HFFc6 (cell line): ENCODE measurements around the gene LRRTM4. TPM values are rescaled to one million over a fixed set of nuclear protein-coding genes. Genes with fewer than 3 reads are reported as not detected.

Experiments
- DNase-seq: peaks from one replicate; pipeline ENCODE4 v3.0.0-alpha.2; 2018
- H3K27ac Mint-ChIP-seq: 2 replicates; pipeline ENCODE4 v1.8.0; 2020; ENCODE audit warnings: mild to moderate bottlenecking, mixed read lengths
- H3K27me3 Mint-ChIP-seq: 2 replicates; pipeline ENCODE4 v1.8.0; 2021; ENCODE audit warnings: mild to moderate bottlenecking, moderate library complexity, mixed read lengths; ENCODE audit not compliant: insufficient read depth
- H3K36me3 Mint-ChIP-seq: 2 replicates; pipeline ENCODE4 v1.8.0; 2021; ENCODE audit warnings: low read depth, mixed read lengths
- H3K4me1 Mint-ChIP-seq: 2 replicates; pipeline ENCODE4 v1.8.0; 2020; ENCODE audit warnings: low read depth, mixed read lengths
- H3K4me3 Mint-ChIP-seq: 2 replicates; pipeline ENCODE4 v1.8.0; 2020; ENCODE audit warnings: mild to moderate bottlenecking, moderate library complexity, mixed read lengths
- H3K9me3 Mint-ChIP-seq: 2 replicates; pipeline ENCODE4 v1.8.0; 2020; ENCODE audit warnings: mild to moderate bottlenecking, mixed read lengths
- total RNA-seq, 6 experiments: library from RNA; stranded (reverse); fragmentation: NEBNext Ultra II Directional; extraction: Animal tissue kit (Norgen Biotek cat#: 25700); gene quantifications; 2 replicates in 1 of 6; 3 replicates in 5 of 6; pipeline ENCODE4 v1.2.3, GENCODE V29; 2021
- TF ChIP-seq, protein P1 (sequence below): fragments of 200-600 bp; sonication (generic); IDR thresholded peaks from 2 replicates; pipeline ENCODE4 v1.5.0; 2021; ENCODE audit warnings: antibody characterized with exemption, mild to moderate bottlenecking

Gene LRRTM4
- total RNA-seq, 6 experiments from 2014 or later = not detected

DNA sequence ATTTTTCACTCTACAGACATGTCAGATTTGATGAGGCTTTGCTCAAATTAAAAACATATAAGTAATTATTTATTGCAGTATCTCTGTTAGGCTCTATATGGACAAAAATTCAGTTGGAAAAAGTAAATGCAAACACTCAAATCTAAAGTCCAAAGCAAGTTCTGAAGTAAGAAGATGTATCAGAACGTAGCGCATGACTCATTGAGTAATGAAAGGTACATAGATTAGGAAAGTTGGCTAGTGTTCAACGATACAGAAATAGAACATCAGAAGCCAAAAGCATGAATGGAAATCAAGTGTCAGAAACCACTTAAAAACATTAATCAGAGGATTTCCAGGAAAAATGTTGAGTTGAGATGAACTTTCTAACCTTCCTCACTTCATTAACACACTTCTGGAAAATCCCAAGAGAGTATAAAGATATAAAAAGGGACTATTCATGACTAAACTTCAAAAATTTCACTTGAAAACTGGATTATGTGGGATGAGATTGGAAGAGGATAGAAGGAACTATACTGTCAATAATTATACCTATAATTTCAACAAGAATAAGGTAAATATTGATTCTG, 494.1 kb downstream of the LRRTM4 start:
- Mint-ChIP-seq H3K4me1 (no peaks in the 10 kb centered on the region), H3K9me3 (peaks cover 41% of the 10 kb centered on the region), H3K27me3 (no peaks in the 10 kb centered on the region), H3K36me3 (no peaks in the 10 kb centered on the region), H3K27ac (no peak overlapping the region), H3K4me3 (no peak overlapping the region)
- TF ChIP-seq, protein P1, sequence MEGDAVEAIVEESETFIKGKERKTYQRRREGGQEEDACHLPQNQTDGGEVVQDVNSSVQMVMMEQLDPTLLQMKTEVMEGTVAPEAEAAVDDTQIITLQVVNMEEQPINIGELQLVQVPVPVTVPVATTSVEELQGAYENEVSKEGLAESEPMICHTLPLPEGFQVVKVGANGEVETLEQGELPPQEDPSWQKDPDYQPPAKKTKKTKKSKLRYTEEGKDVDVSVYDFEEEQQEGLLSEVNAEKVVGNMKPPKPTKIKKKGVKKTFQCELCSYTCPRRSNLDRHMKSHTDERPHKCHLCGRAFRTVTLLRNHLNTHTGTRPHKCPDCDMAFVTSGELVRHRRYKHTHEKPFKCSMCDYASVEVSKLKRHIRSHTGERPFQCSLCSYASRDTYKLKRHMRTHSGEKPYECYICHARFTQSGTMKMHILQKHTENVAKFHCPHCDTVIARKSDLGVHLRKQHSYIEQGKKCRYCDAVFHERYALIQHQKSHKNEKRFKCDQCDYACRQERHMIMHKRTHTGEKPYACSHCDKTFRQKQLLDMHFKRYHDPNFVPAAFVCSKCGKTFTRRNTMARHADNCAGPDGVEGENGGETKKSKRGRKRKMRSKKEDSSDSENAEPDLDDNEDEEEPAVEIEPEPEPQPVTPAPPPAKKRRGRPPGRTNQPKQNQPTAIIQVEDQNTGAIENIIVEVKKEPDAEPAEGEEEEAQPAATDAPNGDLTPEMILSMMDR = no peak
- no peak for DNase-seq

DNA sequence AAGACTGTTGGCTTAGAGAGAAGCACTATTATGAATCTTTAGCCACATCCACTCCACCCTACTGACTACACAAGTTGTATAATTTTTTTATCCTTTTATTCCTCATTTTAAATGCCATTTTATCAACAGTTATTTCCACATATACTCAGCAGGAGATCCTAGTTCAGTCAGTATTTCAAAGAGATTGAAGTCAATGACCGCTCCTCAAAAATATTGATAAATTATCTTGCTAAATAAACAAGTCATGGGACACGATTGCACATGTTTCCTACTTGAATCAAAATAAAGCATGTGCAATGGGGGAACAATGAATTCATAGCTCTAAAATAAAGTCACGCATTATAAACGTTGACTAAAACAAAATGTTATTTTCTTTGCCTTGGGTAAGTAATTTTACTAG, 496.5 kb downstream of the LRRTM4 start:
- no peak for DNase-seq
- TF ChIP-seq, protein P1 = no peak
- no peak overlapping the region for H3K4me3 Mint-ChIP-seq
- H3K4me1 Mint-ChIP-seq = no peaks in the 10 kb centered on the region
- H3K9me3 Mint-ChIP-seq = peaks cover 47% of the 10 kb centered on the region
- no peaks in the 10 kb centered on the region for H3K36me3 Mint-ChIP-seq
- H3K27me3 Mint-ChIP-seq = no peaks in the 10 kb centered on the region
- no peak overlapping the region for H3K27ac Mint-ChIP-seq

DNA sequence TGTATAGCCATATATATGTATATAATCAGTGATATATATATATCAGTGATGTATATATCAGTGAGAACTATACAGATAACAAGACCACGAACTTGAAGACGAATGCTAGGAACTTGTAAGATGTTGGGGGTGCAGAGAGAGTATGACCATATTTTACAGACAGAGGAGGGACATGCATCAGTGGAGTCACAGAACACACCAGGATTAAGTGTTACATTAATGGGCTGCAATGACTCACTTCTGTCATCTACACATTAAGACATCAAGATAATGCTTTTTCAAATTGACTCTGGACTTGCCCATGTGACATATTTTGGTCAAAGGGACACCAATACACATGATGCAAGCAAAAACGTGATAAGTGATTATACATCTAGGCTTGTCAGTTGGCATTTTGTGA, 501.0 kb downstream of the LRRTM4 start:
- no peak overlapping the region for H3K27ac Mint-ChIP-seq
- H3K27me3 Mint-ChIP-seq = no peaks in the 10 kb centered on the region
- TF ChIP-seq, protein P1 = no peak
- DNase-seq = no peak
- H3K4me1 Mint-ChIP-seq = no peaks in the 10 kb centered on the region
- no peaks in the 10 kb centered on the region for H3K36me3 Mint-ChIP-seq
- no peak overlapping the region for H3K4me3 Mint-ChIP-seq
- H3K9me3 Mint-ChIP-seq = peaks cover 33% of the 10 kb centered on the region

DNA sequence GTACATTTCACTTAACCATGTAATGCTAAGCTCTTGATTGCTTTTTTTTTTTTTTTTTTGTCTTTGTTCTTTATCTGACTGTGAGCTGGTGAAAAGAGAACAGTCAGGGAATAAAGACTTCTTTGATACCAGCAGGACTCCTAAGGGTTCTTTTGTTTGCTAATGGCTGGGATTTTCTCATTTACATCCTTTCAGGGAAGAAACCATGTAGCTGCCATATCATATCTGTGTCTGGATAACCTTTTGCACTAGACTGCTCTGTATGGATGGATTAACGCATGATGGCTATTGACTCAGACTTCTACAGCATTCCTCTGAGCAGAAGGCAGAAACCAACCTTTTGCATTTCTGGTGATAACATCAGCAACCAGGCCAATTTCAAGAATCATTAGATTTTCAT, 504.0 kb downstream of the LRRTM4 start:
- H3K36me3 Mint-ChIP-seq = no peaks in the 10 kb centered on the region; the same call in 1 of the 2 replicates
- H3K27ac Mint-ChIP-seq = no peak overlapping the region
- H3K4me3 Mint-ChIP-seq = no peak overlapping the region
- no peaks in the 10 kb centered on the region for H3K27me3 Mint-ChIP-seq
- H3K4me1 Mint-ChIP-seq = no peaks in the 10 kb centered on the region
- TF ChIP-seq, protein P1 = no peak
- DNase-seq = no peak
- H3K9me3 Mint-ChIP-seq = peaks cover 24% of the 10 kb centered on the region

DNA sequence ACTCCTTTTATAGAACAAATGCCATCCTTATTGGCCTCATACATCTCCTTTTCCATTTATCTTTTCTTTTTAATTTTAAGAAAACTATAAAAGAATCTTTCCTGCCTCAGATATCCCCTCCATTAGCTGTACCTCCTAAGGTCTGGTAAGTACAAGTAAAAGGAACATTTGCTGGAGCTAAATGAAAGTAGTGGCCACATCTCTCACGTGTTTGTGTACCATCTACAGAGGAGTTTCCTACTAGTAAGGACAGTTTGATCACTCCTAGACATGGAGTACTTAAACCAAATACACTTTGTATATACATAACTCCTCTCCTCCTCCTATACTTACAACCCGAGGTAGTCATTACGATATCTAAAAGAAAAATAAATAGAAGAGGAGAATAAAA, 504.8 kb downstream of the LRRTM4 start:
- H3K9me3 Mint-ChIP-seq = peaks cover 25% of the 10 kb centered on the region
- no peak overlapping the region for H3K4me3 Mint-ChIP-seq
- TF ChIP-seq, protein P1 = no peak
- no peaks in the 10 kb centered on the region for H3K27me3 Mint-ChIP-seq
- H3K36me3 Mint-ChIP-seq = no peaks in the 10 kb centered on the region; the same call in 1 of the 2 replicates
- no peak overlapping the region for H3K27ac Mint-ChIP-seq
- DNase-seq = no peak
- no peaks in the 10 kb centered on the region for H3K4me1 Mint-ChIP-seq
